Hepatocyte (in vitro differentiated cells): ENCODE measurements around the gene SAMD3. TPM values are rescaled to one million over a fixed set of nuclear protein-coding genes. Genes with fewer than 3 reads are reported as not detected.

ENCODE experiments used
- DNase-seq: peaks from one replicate; pipeline ENCODE4 v3.0.0-alpha.2; 2016; ENCODE audit warnings: low spot score
- H2AFZ ChIP-seq: fragments of 200-600 bp; sonication (generic); 2 replicates; pipeline ENCODE4 v1.6.0; 2016; ENCODE audit warnings: antibody characterized with exemption, mild to moderate bottlenecking
- H3K27ac ChIP-seq: fragments of 200-600 bp; sonication (generic); 2 replicates; pipeline ENCODE4 v1.5.1; 2016; ENCODE audit warnings: mild to moderate bottlenecking
- H3K27me3 ChIP-seq: fragments of 200-600 bp; sonication (generic); 2 replicates; pipeline ENCODE4 v1.6.1; 2016
- H3K36me3 ChIP-seq: fragments of 200-600 bp; sonication (generic); replicated peaks from 2 replicates; pipeline ENCODE4 v1.5.1; 2016; ENCODE audit warnings: low read depth; ENCODE audit not compliant: insufficient read depth
- H3K4me1 ChIP-seq: fragments of 200-600 bp; sonication (generic); 2 replicates; pipeline ENCODE4 v1.5.1; 2016; ENCODE audit warnings: mild to moderate bottlenecking, moderate library complexity; ENCODE audit not compliant: insufficient read depth
- H3K4me2 ChIP-seq: fragments of 200-600 bp; sonication (generic); 2 replicates; pipeline ENCODE4 v1.6.0; 2016
- H3K4me3 ChIP-seq: fragments of 200-600 bp; sonication (generic); 2 replicates; pipeline ENCODE4 v1.5.1; 2016; ENCODE audit warnings: mild to moderate bottlenecking
- H3K79me2 ChIP-seq: fragments of 200-600 bp; sonication (generic); 2 replicates; pipeline ENCODE4 v1.6.0; 2017; ENCODE audit warnings: mild to moderate bottlenecking
- H3K9me2 ChIP-seq: fragments of 200-600 bp; sonication (generic); replicated peaks from 2 replicates; pipeline ENCODE4 v1.6.0; 2017; ENCODE audit warnings: mild to moderate bottlenecking; ENCODE audit not compliant: insufficient read depth
- H3K9me3 ChIP-seq: fragments of 200-600 bp; sonication (generic); 2 replicates; pipeline ENCODE4 v1.5.1; 2016; ENCODE audit warnings: low read depth, mild to moderate bottlenecking
- H4K20me1 ChIP-seq: fragments of 200-600 bp; sonication (generic); 2 replicates; pipeline ENCODE4 v1.6.0; 2016; ENCODE audit warnings: mild to moderate bottlenecking; ENCODE audit not compliant: insufficient read depth, poor library complexity, severe bottlenecking
- CTCF ChIP-seq: fragments of 200-600 bp; sonication (generic); IDR thresholded peaks from 2 replicates; pipeline ENCODE4 v1.5.1; 2016; ENCODE audit warnings: antibody characterized with exemption, mild to moderate bottlenecking; ENCODE audit not compliant: poor library complexity
- EZH2 ChIP-seq: fragments of 200-600 bp; sonication (generic); IDR thresholded peaks from 2 replicates; pipeline ENCODE4 v1.6.1; 2016; ENCODE audit warnings: antibody characterized with exemption, mild to moderate bottlenecking, borderline replicate concordance
- EZH2phosphoT487 ChIP-seq: fragments of 200-600 bp; sonication (generic); IDR thresholded peaks from one replicate; pipeline ENCODE4 v1.6.1; 2018; ENCODE audit warnings: antibody characterized with exemption, mild to moderate bottlenecking, low read depth, moderate library complexity; ENCODE audit not compliant: unreplicated experiment, severe bottlenecking
- WGBS: methylation state at CpG from one replicate; pipeline ENCODE4 v1.1.6; 2016; ENCODE audit warnings: low lambda C conversion rate; ENCODE audit errors: missing lambda C conversion rate; 5-methylcytosine and 5-hydroxymethylcytosine counted together
- polyA plus RNA-seq: library from polyadenylated mRNA; unstranded; fragments of >200 nt; fragmentation: Nextera tagmentation; extraction: Ambion mirVana; gene quantifications from 2 replicates; pipeline ENCODE4 v1.2.1, GENCODE V29; 2016
- total RNA-seq: library from RNA; depleted of rRNA; stranded (reverse); fragments of >200 nt; gene quantifications from 2 replicates; pipeline ENCODE4 v1.2.3, GENCODE V29; 2014

SAMD3 gene
- total and polyA plus RNA-seq, 2 experiments from 2014 or later = 0.81 to 2.2 TPM

GRCh38 chr6:130229645-130230044 is 6.9 kb upstream of the SAMD3 start:
- Histone ChIP-seq H3K79me2 (no peaks in the 10 kb centered on the region), H3K4me2 (no peak overlapping the region), H3K36me3 (no peaks in the 10 kb centered on the region), H3K4me1 (no peaks in the 10 kb centered on the region), H3K27ac (no peak overlapping the region), H3K9me3 (no peaks in the 10 kb centered on the region), H3K9me2 (no peaks in the 10 kb centered on the region), H3K4me3 (no peak overlapping the region), H2AFZ (no peak overlapping the region), H3K27me3 (no peaks in the 10 kb centered on the region), H4K20me1 (no peaks in the 10 kb centered on the region)
- no peak for DNase-seq
- TF ChIP-seq CTCF (no peak), EZH2 (no peak), EZH2phosphoT487 (no peak)
- WGBS = 98% methylated on average over 4 of the region's 4 CpGs

GRCh38 chr6:130223508-130223907 is 757 bp upstream of the SAMD3 start:
- H3K27me3 ChIP-seq = no peaks in the 10 kb centered on the region
- no peaks in the 10 kb centered on the region for H3K36me3 ChIP-seq
- no peak overlapping the region for H2AFZ ChIP-seq
- no peaks in the 10 kb centered on the region for H3K79me2 ChIP-seq
- no peak for DNase-seq
- H3K27ac ChIP-seq = no peak overlapping the region
- H3K9me2 ChIP-seq = no peaks in the 10 kb centered on the region
- H3K4me2 ChIP-seq = no peak overlapping the region
- 92% methylated on average over 5 of the region's 5 CpGs for WGBS
- no peaks in the 10 kb centered on the region for H3K9me3 ChIP-seq
- H3K4me1 ChIP-seq = no peaks in the 10 kb centered on the region
- no peaks in the 10 kb centered on the region for H4K20me1 ChIP-seq
- no peak overlapping the region for H3K4me3 ChIP-seq
- TF ChIP-seq CTCF = no peak
- no peak for TF ChIP-seq EZH2
- no peak for TF ChIP-seq EZH2phosphoT487

DNA sequence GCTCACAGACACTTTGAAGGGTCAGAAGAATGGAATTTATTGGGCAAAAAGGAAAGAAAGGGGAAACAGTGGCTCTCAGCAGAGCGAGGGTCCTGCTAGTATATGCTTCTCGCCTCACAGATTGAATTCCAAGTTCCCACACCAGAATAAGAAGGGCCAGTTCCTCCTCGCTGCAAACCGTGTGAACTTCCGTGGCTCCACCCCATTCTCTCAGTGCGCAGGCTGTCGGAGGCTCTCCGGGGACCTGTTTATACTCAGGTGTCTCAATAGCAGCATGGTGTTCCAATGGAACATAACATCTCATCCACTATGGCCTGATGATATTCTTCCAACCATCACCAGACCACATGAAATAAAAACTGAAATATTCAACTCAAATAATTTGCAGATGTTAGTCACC is 4.6 kb downstream of the SAMD3 start:
- H3K9me3 ChIP-seq = no peaks in the 10 kb centered on the region
- H3K4me2 ChIP-seq = no peak overlapping the region
- no peaks in the 10 kb centered on the region for H3K9me2 ChIP-seq
- no peak for TF ChIP-seq EZH2
- TF ChIP-seq CTCF = no peak
- no peak for TF ChIP-seq EZH2phosphoT487
- H3K27ac ChIP-seq = no peak overlapping the region
- WGBS = 88% methylated on average over 8 of the region's 8 CpGs
- no peak for DNase-seq
- no peaks in the 10 kb centered on the region for H3K36me3 ChIP-seq
- no peak overlapping the region for H3K4me3 ChIP-seq
- H2AFZ ChIP-seq = no peak overlapping the region
- H3K79me2 ChIP-seq = no peaks in the 10 kb centered on the region
- H3K4me1 ChIP-seq = no peaks in the 10 kb centered on the region
- no peaks in the 10 kb centered on the region for H3K27me3 ChIP-seq
- H4K20me1 ChIP-seq = no peaks in the 10 kb centered on the region

- Histone ChIP-seq H3K36me3 (no peaks in the 10 kb centered on the region), H4K20me1 (no peaks in the 10 kb centered on the region), H3K79me2 (no peaks in the 10 kb centered on the region), H3K27me3 (no peaks in the 10 kb centered on the region), H3K27ac (no peak overlapping the region), H3K9me3 (no peaks in the 10 kb centered on the region), H3K4me2 (no peak overlapping the region), H3K4me1 (peaks cover 4% of the 10 kb centered on the region), H2AFZ (no peak overlapping the region), H3K9me2 (no peaks in the 10 kb centered on the region), H3K4me3 (no peak overlapping the region)
- no peak for DNase-seq
- 69% methylated on average over 4 of the region's 4 CpGs for WGBS
- TF ChIP-seq EZH2 (no peak), CTCF (no peak), EZH2phosphoT487 (no peak)
Measured at GRCh38 chr6:130216620-130217019, 6.1 kb downstream of the SAMD3 start.
